ENCODE data around the gene DDX1.

Gene DDX1

DNA sequence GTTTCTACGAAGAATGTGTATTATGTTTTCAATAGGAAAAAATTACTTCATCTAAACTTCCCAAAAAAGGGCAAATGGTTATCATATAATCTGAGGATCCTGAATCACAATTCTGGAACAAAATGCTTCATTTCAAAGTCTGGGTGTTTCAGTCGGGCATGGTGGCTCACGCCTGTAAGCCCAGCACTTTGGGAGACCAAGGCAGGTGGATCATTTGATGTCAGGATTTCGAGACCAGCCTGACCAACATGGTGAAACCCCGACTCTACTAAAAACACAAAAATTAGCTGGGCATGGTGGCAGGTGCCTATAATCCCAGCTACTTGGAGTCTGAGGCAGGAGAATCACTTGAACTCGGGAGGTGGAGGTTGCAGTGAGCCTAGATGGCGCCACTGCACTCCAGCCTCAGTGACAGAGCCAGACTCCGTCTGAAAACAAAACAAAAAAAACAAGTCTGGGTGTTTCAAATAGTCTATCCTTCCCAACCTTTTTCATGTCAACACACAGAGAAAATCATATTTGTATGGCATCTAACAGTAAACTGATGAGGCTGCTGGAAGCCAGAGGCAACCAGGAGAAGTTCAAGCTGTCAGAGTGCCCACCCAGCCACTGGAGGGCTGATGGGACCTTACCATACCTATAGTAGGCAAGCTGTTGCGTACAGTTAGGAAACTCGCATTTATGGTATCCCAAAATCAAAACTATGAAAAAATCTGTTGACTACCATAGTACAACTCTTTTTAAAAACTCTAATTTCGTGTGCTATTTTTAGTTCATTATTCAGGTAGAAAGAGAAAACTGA is 45.2 kb upstream of the DDX1 start:
- no peak for TF ChIP-seq NFIC (IDR thresholded peaks at IDR 0.05)
- TF ChIP-seq, protein P1, sequence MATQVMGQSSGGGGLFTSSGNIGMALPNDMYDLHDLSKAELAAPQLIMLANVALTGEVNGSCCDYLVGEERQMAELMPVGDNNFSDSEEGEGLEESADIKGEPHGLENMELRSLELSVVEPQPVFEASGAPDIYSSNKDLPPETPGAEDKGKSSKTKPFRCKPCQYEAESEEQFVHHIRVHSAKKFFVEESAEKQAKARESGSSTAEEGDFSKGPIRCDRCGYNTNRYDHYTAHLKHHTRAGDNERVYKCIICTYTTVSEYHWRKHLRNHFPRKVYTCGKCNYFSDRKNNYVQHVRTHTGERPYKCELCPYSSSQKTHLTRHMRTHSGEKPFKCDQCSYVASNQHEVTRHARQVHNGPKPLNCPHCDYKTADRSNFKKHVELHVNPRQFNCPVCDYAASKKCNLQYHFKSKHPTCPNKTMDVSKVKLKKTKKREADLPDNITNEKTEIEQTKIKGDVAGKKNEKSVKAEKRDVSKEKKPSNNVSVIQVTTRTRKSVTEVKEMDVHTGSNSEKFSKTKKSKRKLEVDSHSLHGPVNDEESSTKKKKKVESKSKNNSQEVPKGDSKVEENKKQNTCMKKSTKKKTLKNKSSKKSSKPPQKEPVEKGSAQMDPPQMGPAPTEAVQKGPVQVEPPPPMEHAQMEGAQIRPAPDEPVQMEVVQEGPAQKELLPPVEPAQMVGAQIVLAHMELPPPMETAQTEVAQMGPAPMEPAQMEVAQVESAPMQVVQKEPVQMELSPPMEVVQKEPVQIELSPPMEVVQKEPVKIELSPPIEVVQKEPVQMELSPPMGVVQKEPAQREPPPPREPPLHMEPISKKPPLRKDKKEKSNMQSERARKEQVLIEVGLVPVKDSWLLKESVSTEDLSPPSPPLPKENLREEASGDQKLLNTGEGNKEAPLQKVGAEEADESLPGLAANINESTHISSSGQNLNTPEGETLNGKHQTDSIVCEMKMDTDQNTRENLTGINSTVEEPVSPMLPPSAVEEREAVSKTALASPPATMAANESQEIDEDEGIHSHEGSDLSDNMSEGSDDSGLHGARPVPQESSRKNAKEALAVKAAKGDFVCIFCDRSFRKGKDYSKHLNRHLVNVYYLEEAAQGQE (IDR thresholded peaks at IDR 0.05; ENCODE audit: low read depth), result no peak
- TF ChIP-seq USF1 (IDR thresholded peaks at IDR 0.05), result no peak
- TF ChIP-seq CREB1 (IDR thresholded peaks at IDR 0.05; ENCODE audit: low read depth), result no peak
- TF ChIP-seq CEBPB (IDR thresholded peaks at IDR 0.05), result no peak
- peak; percentile 11; the same call in 1 of the 2 replicates for TF ChIP-seq RAD21 (IDR thresholded peaks at IDR 0.05; ENCODE audit: low read depth)
- TF ChIP-seq TCF12 (IDR thresholded peaks at IDR 0.05; ENCODE audit: low read depth), result no peak
- no peak for TF ChIP-seq EGR1 (IDR thresholded peaks at IDR 0.05)
- TF ChIP-seq EP300 (IDR thresholded peaks at IDR 0.05; ENCODE audit: borderline replicate concordance), result no peak

DNA sequence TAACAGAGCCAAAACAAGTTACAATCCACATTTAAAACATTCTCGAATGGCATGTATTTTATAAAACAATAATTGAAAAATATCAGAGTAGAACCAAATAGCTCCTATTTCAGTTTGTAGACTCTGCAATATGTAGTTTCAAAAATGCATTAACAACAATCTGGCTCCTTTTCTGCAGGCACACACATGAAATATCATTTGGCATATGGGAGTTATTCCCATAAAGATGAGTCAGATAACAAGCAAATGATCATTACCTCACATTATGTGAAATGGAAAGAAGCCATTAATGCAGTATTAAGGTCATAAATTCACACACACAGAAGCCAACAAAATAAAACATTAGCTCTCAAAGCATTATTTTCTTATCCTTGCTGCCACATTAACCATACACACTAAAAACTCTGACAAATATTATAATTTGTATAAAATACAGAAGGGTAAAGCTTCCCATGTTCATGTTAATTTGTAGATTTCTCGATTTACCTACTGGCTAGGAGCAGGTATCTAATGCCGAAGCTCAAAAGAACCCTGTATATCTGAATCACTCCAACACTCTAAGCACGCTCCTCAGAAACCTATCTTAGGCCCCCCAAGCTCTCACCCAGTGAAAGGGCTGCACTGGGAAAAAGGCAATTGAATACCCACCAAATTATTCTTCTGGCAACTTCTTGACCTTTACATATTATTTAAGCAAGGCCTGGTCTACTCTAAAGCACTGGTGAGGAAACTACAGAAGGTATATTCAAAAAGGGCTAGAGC is 44.4 kb upstream of the DDX1 start:
- TF ChIP-seq TAF1 (IDR thresholded peaks at IDR 0.05; ENCODE audit: low read depth) (no peak), CEBPB (IDR thresholded peaks at IDR 0.05) (no peak), FOXM1 (IDR thresholded peaks at IDR 0.05; ENCODE audit: borderline replicate concordance, low read depth) (no peak), ZBTB7A (IDR thresholded peaks at IDR 0.05; ENCODE audit: low read depth) (no peak), MAX (IDR thresholded peaks at IDR 0.05) (no peak), RAD21 (IDR thresholded peaks at IDR 0.05; ENCODE audit: low read depth) (no peak), TCF12 (IDR thresholded peaks at IDR 0.05; ENCODE audit: low read depth) (no peak), USF1 (IDR thresholded peaks at IDR 0.05) (no peak), NFIC (IDR thresholded peaks at IDR 0.05) (no peak), CREB1 (IDR thresholded peaks at IDR 0.05; ENCODE audit: low read depth) (no peak), YY1 (IDR thresholded peaks at IDR 0.05; ENCODE audit: low read depth) (no peak), TEAD4 (IDR thresholded peaks at IDR 0.05) (no peak), EP300 (IDR thresholded peaks at IDR 0.05; ENCODE audit: borderline replicate concordance) (no peak), EGR1 (IDR thresholded peaks at IDR 0.05) (no peak)
- TF ChIP-seq, protein P1 (IDR thresholded peaks at IDR 0.05; ENCODE audit: low read depth), result no peak

- no peak for TF ChIP-seq ZBTB7A (IDR thresholded peaks at IDR 0.05; ENCODE audit: low read depth)
- TF ChIP-seq EP300 (IDR thresholded peaks at IDR 0.05; ENCODE audit: borderline replicate concordance), result no peak
- TF ChIP-seq RAD21 (IDR thresholded peaks at IDR 0.05; ENCODE audit: low read depth), result no peak
- no peak for TF ChIP-seq MAX (IDR thresholded peaks at IDR 0.05)
- no peak for TF ChIP-seq TEAD4 (IDR thresholded peaks at IDR 0.05)
- no peak for TF ChIP-seq USF1 (IDR thresholded peaks at IDR 0.05)
- no peak for TF ChIP-seq CREB1 (IDR thresholded peaks at IDR 0.05; ENCODE audit: low read depth)
- TF ChIP-seq, protein P1 (IDR thresholded peaks at IDR 0.05; ENCODE audit: low read depth), result no peak
- TF ChIP-seq CEBPB (IDR thresholded peaks at IDR 0.05), result no peak
Observed at GRCh38 chr2:15548974-15549373, 42.7 kb upstream of the DDX1 start.

Measured in Ishikawa (cell line).